HFF-Myc (cell line): Measurements from ENCODE around the gene CWH43.

Experiments
- DNase-seq: peaks from one replicate; pipeline ENCODE4 v3.0.0-alpha.2; 2011; ENCODE audit warnings: low read depth; ENCODE audit errors: extremely low read depth
- H3K4me3 ChIP-seq: replicated peaks from 2 replicates; pipeline ENCODE4 v1.5.1; 2011; ENCODE audit warnings: low read depth, mild to moderate bottlenecking, control low read depth, low read length
- TF ChIP-seq, protein P1 (sequence below): IDR thresholded peaks from 2 replicates; pipeline ENCODE4 v1.5.1; 2012; ENCODE audit warnings: mild to moderate bottlenecking, low read depth, low read length, control low read depth; ENCODE audit errors: missing control alignments

CWH43 gene

DNA sequence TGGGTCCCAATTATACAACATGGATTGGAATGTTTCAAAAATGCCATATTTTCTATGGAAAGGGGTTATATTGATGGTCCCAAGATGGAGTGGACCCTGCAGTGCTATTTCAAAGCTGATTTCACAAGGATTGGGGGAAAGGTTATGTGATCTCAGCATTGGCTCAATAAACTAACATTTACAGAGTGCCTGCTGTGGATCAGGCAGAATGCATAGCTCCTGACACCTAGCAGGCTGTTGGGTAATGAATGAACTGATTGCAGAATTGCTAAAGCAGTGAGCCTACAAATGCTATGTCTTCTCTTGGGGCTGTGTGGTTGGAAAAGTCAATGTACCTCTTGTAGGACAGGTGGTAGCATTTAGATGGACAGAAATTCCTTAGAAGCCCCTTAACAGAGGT, 16.9 kb downstream of the CWH43 start:
- no peak overlapping the region for H3K4me3 ChIP-seq
- TF ChIP-seq, protein P1, sequence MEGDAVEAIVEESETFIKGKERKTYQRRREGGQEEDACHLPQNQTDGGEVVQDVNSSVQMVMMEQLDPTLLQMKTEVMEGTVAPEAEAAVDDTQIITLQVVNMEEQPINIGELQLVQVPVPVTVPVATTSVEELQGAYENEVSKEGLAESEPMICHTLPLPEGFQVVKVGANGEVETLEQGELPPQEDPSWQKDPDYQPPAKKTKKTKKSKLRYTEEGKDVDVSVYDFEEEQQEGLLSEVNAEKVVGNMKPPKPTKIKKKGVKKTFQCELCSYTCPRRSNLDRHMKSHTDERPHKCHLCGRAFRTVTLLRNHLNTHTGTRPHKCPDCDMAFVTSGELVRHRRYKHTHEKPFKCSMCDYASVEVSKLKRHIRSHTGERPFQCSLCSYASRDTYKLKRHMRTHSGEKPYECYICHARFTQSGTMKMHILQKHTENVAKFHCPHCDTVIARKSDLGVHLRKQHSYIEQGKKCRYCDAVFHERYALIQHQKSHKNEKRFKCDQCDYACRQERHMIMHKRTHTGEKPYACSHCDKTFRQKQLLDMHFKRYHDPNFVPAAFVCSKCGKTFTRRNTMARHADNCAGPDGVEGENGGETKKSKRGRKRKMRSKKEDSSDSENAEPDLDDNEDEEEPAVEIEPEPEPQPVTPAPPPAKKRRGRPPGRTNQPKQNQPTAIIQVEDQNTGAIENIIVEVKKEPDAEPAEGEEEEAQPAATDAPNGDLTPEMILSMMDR: no peak
- no peak for DNase-seq

DNA sequence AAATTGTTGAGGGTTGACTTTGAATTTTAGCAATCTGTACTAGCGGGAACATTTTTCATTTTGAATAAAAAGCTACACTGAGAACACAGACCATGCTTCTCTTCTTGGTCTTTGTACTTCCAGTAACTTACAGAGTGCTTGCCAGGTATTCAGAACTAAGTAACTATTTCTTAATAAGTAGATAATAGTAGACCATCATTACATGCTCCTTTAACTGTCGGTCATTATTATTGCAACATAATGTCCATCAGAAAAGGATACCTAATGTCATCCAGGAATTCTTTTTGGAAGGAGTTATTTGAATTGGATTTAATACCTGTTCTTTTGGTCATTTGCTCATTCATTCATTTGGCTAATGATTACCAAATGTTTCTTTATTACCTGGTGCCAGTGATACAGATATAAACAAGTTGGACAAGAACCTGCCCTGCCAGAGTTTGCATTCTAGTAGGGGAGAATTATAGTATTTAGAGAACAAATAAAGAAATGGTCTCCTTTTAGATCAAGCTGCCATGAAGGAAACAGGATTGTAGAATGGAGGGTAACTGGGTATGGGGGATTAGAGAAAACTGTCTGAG, 32.7 kb downstream of the CWH43 start:
- TF ChIP-seq, protein P1: no peak
- no peak overlapping the region for H3K4me3 ChIP-seq
- DNase-seq: no peak

DNA sequence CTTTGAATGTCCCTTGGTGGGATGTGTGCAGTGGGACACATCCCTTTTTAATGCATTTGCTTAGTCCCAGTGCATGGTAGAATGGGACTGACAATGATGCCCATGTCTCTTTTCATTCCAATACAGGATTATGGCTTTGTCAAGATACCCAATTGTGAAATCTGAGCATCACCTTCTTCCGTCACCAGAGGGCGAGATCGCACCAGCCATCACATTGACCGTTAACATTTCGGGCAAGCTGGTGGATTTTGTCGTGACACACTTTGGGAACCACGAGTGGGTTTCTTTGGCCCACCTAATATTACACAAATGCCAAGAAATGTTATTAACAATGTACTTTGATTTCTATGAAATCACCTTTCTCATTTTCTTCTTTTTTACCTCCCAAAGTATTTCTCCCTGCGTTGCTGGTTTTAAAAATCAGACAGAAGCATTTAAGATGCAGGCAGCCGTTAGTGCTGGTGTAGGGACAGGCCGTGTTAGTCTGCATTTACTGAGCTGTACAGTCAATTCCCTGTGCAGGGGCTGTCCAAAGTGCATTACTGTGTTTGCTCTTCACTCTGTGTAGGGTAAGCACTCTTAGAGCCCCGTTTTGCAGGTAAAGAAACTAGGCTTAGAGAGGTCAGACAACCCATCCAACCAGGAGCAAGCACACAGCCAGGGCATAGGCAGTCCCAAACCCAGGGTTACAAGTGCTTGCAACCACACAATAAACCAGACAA, 46.5 kb downstream of the CWH43 start:
- H3K4me3 ChIP-seq: no peak overlapping the region
- TF ChIP-seq, protein P1: peak; percentile 64
- DNase-seq: no peak

GRCh38 chr4:49036528-49036927, 50.5 kb downstream of the CWH43 start:
- DNase-seq: no peak
- no peak overlapping the region for H3K4me3 ChIP-seq

GRCh38 chr4:49044270-49044669, 58.2 kb downstream of the CWH43 start:
- TF ChIP-seq, protein P1: no peak
- DNase-seq: no peak
- no peak overlapping the region for H3K4me3 ChIP-seq

More at GRCh38 chr4:49036528-49036927, 50.5 kb downstream of the CWH43 start:
- TF ChIP-seq, protein P1: no peak

GRCh38 chr4:49058306-49058705, 72.2 kb downstream of the CWH43 start:
- H3K4me3 ChIP-seq: no peak overlapping the region
- DNase-seq: no peak
- TF ChIP-seq, protein P1: no peak
